Endothelial cell of hepatic sinusoid (primary cell): ENCODE data around the gene CHRNA7.

ENCODE experiments used
- in situ Hi-C: cut with HindIII; loops from 2 replicates; pipeline ENCODE4 v1.10.0; 2017; ENCODE audit warnings: low sequenced_read_pairs

CHRNA7 gene

DNA sequence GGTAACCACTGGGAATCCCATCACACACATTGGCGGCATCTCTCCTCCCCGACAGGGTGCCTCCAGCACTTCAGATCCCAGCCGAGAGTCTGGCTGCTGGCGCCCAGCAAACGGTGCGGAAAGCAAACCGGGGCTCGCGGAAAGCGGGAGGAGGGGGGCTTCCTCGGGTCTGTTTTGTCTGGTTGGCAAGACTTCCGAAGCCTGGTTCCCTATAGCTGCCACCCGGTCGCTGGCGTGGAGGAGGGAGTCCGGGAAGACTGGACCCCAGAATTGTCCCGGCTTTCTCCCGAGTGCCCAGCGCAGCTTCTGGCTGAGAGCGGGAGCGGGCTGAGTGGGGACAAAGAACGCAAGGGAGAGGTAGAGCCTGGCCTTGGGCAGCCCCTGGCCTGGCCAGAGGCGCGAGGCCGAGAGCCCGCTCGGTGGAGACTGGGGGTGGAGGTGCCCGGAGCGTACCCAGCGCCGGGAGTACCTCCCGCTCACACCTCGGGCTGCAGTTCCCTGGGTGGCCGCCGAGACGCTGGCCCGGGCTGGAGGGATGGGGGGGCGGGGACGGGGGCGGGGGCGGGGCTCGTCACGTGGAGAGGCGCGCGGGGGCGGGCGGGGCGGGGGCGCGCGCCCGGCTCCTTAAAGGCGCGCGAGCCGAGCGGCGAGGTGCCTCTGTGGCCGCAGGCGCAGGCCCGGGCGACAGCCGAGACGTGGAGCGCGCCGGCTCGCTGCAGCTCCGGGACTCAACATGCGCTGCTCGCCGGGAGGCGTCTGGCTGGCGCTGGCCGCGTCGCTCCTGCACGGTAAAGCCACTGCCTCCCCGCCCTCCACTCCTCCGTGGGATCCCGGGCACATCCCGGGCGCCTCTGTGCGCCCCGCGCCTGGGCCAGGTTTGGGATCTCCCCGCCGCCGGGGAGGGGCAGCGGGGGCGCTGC lies at the start of gene CHRNA7:
CHRNA7 (plus strand) TSS at position 654 of the 920 bp plus-strand sequence; CDS start at position 734, 80 bp downstream.
- in situ Hi-C loops = no loop called here

GRCh38 chr15:31985607-31986006 lies 44.7 kb upstream of the CHRNA7 start:
- in situ Hi-C loops = no loop called here

- in situ Hi-C loops = no loop called here
Measured at GRCh38 chr15:31993062-31993461, 37.3 kb upstream of the CHRNA7 start.

DNA sequence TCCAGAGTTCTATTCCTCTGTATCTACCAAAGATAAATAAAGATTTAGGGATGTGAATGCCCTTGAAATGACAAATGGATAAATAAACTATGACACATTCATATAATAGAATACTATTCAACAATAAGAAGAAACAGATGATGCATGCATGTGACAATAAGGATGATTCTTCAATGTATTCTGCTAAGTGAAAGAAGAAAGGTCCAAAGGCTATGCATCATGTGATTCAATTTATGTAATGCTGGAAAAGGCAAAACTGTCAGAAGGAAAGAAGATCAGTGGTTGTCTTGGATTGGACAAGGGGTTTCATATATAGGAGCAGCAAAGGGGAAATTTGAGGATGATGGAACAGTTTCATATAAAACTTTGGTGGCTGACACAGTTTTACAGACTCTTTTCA lies 32.6 kb upstream of the CHRNA7 start:
- in situ Hi-C loops = no loop called here

DNA sequence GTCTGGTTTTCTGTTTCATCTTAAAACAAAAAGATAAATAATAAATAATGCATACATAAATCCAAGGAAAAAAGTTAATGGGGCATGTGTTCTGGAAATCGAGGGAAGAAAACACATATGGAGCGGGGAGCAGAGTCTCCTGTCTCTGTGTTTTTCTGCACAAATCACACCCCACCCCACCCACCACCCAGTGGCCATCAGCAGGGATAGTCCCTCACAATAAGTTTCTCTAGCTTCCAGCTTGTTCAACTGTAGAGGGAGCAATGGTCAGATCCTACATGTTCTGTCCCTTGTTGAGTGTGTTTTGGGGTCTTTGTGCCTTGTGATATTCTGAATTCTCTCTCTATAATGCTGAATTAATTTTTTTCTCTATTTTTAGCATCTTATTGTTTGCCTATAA lies 26.8 kb upstream of the CHRNA7 start:
- in situ Hi-C loops = no loop called here

DNA sequence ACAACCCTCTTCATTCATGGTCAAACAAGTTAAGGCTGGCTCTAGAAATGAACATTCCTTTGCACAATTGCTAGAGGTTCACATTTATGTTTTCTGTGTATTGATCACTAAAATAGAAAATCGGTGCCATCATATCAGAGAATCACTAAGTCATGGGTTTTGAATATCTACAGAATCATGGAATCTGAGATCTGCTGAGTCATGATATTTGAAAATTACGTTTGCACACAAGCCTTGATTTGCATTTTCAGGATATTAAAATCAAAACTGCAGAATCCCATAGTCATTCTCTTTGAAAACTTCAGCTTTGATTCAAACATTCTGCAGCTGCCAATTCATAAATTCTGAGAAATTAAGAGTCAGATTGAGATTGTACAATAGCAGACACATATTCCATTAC lies 26.1 kb upstream of the CHRNA7 start:
- in situ Hi-C loops = no loop called here

GRCh38 chr15:32007355-32007960 lies 22.9 kb upstream of the CHRNA7 start:
- in situ Hi-C loops = no loop called here

DNA sequence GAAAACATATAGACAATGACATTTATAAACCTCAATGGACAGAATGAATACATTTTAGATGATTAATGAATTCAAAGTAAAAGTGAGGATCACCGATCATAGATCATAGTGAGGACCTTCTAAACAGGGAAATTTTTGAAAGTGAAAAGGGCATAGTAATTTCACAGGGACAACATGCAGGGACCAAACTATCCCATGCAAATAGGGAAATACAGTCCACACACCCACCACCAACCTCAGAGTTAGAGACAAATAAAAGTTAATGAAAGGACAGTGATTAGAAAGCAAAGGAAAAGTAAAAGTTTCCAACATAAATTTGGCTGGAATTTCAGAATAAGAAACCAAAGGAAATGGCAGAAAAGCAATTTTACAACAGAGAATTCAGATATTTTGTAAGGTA lies 15.4 kb upstream of the CHRNA7 start:
- in situ Hi-C loops = no loop called here

DNA sequence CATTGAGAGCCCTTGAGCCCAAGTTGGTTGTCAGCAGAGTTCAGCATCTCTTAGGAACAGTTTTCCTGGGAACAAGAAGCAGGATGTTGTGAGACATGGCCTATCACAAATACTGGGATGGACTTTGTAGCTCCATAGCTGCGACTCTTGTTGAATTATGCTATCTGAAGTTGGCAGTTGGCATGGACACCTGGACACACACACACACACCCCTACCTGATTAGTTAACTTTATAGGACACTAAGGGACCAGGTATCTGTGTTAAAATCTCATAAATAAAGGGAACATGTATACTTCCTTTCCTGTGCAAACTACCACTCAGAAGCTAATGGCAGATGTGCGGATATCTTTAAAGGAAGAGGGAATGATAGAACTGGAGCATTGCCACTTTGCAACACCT lies 10.2 kb upstream of the CHRNA7 start:
- in situ Hi-C loops = no loop called here

GRCh38 chr15:32028921-32029320 lies 1.4 kb upstream of the CHRNA7 start:
- in situ Hi-C loops = no loop called here

DNA sequence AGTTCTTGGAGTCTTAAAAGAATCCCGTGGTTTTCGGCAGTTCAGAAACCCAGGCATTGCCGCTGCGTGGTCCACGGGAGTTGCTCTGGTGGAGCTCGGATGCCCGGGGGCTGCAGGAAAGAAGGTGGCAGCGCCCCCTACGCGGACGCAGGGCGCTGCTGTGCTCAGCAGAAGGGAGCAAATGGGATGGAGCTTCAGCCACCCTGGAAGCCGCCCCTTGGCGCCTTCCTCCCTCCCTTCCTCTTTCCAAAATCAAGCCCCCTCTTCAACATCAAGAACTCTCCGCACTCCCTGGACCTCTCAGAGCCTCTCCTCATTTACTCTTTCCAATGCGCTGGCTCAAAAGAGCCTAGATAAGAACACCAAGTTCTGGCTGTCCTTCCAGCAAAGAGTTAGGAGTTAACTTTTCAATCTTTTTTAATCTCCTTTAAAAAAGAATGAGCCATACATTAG lies 880 bp upstream of the CHRNA7 start:
- in situ Hi-C loops = no loop called here

- in situ Hi-C loops = no loop called here
Measured at GRCh38 chr15:32030795-32031194, 480 bp downstream of the CHRNA7 start.

- in situ Hi-C loops = no loop called here
Measured at GRCh38 chr15:32033186-32033890, 3.0 kb downstream of the CHRNA7 start.

GRCh38 chr15:32034106-32034505 lies 3.8 kb downstream of the CHRNA7 start:
- in situ Hi-C loops = no loop called here

DNA sequence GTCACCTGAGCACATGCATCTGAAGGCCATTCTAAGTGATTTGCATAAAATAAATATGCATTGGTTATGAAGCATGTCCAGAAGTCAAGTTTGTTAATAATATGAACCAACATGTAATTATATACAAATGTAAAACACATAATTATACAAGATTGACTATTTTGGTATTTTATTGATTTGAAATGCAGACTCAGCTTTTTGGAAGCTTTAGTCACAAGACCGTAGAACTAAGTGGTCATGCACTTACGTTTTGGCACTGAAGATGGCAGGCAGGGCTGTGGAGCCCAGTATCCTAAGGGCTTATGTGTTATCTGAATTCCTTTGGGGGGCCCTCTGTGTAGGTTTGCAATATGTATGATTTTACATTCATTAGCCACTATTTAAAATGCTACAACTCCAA lies 5.0 kb downstream of the CHRNA7 start:
- in situ Hi-C loops = no loop called here

- in situ Hi-C loops = no loop called here
Measured at GRCh38 chr15:32036971-32037370, 6.7 kb downstream of the CHRNA7 start.

- in situ Hi-C loops = no loop called here
Measured at GRCh38 chr15:32041294-32041693, 11.0 kb downstream of the CHRNA7 start.

GRCh38 chr15:32042269-32042972 lies 12.1 kb downstream of the CHRNA7 start:
- in situ Hi-C loops = no loop called here

DNA sequence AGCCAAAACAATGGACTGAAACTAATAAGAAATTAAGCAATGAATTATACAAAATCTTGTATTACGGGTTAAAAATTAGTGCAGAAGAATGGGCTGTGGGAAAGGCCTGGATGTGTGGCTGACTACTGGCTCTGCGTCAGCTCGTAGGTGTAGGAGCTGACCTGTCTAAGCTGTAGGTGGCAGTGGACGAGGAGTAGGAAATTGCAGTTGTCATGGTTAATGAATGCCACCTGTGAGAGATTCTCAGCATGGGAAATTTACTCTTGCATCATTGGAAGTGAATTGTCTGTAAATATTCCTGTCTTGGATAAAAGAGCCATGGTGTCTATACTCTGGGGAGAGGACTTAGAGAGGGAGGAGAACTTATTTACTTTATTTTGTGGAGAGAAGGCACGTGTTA lies 23.4 kb downstream of the CHRNA7 start:
- in situ Hi-C loops = no loop called here

- in situ Hi-C loops = no loop called here
Measured at GRCh38 chr15:32057876-32058425, 27.6 kb downstream of the CHRNA7 start.

- in situ Hi-C loops = no loop called here
Measured at GRCh38 chr15:32060706-32061105, 30.4 kb downstream of the CHRNA7 start.
